ENCODE results near the gene TRH.

TRH gene

GRCh38 chr3:129943020-129943419 is 31.5 kb upstream of the TRH start:
- Histone ChIP-seq H3K4me1 (ENCODE audit: control insufficient read depth in 1 of 2, insufficient read depth in 1 of 2, low read depth in 1 of 2, low read length in 1 of 2) (peaks cover 5 to 8% of the 10 kb centered on the region in 2 experiments), H3K4me3 (ENCODE audit: low read depth in 1 of 2, low read length in 1 of 2) (no peak overlapping the region), H3K27me3 (no peaks in the 10 kb centered on the region), H3K27ac (no peak overlapping the region), H3K36me3 (no peaks in the 10 kb centered on the region), H3K9me3 (no peaks in the 10 kb centered on the region)
- no peak for TF ChIP-seq CTCF (IDR thresholded peaks at IDR 0.05)

DNA sequence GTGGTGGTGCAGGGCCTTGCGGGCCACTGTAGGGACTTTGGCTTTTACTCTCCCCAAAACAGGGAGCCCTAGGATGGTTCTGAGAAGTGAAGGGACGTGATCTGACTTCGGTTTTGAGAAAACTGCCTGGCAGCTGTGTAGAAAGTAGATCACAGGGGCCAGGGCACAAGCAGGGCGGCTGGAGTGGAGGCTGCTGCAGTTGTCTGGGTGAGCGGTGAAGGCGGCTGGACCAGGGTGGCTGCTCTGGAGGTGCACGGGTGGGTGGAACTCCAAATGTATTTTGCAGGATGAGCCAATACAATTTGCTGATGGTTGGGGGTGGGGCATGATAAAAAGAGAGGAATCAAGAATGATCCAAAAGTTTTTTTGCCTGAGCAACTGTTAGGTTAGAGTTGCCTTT is 29.8 kb upstream of the TRH start:
- Histone ChIP-seq H3K9me3 (no peaks in the 10 kb centered on the region), H3K36me3 (no peaks in the 10 kb centered on the region), H3K27me3 (no peaks in the 10 kb centered on the region), H3K27ac (no peak overlapping the region), H3K4me1 (ENCODE audit: control insufficient read depth in 1 of 2, insufficient read depth in 1 of 2, low read depth in 1 of 2, low read length in 1 of 2) (peaks cover 5 to 8% of the 10 kb centered on the region in 2 experiments), H3K4me3 (ENCODE audit: low read depth in 1 of 2, low read length in 1 of 2) (no peak overlapping the region)
- TF ChIP-seq CTCF (IDR thresholded peaks at IDR 0.05): no peak

DNA sequence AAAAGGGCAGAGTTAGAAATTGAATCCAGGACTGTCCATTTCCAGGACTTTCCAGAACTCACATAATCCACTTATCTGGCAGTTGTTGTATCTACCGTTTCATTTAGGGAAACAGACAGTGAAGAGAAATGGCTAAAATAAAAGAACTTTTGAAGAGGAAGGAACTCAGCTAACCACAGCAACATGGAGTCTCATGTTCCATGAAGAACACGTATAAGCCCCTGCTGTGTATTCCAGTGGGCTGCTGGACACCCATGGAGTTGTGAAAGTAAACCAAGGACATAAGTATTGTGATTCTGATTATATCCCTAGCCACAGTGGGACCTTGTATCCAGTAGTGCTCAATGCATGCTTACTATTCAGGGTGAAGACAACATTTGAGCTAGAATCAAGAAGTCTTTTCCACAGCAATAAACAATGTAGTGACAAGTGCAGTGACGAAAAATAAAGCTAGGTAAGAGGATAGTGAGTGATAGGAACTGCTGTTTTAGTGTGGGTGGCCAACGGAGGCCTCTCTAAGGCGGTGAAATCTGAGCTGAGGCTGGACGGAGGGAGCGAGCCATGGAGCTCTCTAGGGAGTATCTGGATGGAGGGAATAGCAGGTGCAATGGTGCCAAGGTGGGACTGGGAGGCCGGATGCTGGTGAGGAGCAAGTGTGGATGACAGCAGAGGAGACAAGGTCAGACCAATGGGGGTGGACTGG is 26.8 kb upstream of the TRH start:
- no peak for TF ChIP-seq CTCF (IDR thresholded peaks at IDR 0.05)

GRCh38 chr3:129950318-129951046 is 24.0 kb upstream of the TRH start:
- no peak for TF ChIP-seq CTCF (IDR thresholded peaks at IDR 0.05)
- H3K36me3 ChIP-seq: no peaks in the 10 kb centered on the region
- H3K27me3 ChIP-seq: no peaks in the 10 kb centered on the region

More for the DNA sequence above, 26.8 kb upstream of the TRH start:
- Histone ChIP-seq H3K9me3 (no peaks in the 10 kb centered on the region), H3K4me3 (ENCODE audit: low read depth in 1 of 2, low read length in 1 of 2) (no peak overlapping the region), H3K4me1 (ENCODE audit: control insufficient read depth in 1 of 2, insufficient read depth in 1 of 2, low read depth in 1 of 2, low read length in 1 of 2) (peaks cover 8 to 15% of the 10 kb centered on the region in 2 experiments), H3K27ac (no peak overlapping the region), H3K27me3 (no peaks in the 10 kb centered on the region), H3K36me3 (no peaks in the 10 kb centered on the region)

DNA sequence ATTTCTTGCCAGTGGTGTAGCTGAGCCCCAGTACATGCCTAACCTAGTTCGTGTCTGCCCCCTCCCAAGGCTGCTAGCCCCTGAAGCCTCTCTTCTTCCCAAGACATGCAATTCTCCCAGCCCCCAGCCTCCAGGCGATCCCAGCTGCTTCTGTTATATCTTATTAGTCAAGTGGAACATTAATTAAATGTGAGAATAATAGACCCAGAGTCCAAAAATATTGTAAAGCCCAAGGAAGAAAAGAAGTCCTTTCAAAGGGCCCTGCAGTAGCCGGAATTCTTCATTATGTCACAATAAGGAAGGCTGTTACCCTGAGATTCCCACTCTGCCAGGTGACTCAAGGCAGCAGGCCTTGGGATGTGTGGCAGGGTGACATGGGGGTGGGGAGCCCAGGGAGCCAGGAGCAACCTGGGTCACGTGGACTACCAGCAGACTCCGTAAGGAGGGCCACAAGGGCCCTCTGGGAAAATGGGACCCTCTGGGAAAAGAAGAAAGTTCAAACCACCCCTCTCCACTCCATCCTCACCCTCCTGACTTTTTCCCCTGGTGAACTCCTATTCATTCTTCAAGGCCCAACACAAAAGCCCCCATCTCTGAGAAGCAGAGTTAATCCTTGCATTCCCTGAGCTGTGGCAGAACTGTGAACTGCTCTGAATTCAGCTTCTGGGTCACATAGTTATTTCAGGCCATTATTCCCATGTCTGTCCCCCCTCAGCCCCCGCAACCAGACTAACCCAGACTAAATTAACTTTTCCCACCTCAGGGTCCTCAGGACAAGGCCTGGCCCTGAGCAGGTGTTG is 21.8 kb upstream of the TRH start:
- Histone ChIP-seq H3K4me3 (ENCODE audit: low read depth in 1 of 2, low read length in 1 of 2) (no peak overlapping the region), H3K27ac (no peak overlapping the region), H3K27me3 (no peaks in the 10 kb centered on the region), H3K4me1 (ENCODE audit: control insufficient read depth in 1 of 2, insufficient read depth in 1 of 2, low read depth in 1 of 2, low read length in 1 of 2) (peaks cover 24% of the 10 kb centered on the region in 2 experiments), H3K36me3 (no peaks in the 10 kb centered on the region), H3K9me3 (no peaks in the 10 kb centered on the region)
- TF ChIP-seq CTCF (IDR thresholded peaks at IDR 0.05): no peak

More at GRCh38 chr3:129950318-129951046, 24.0 kb upstream of the TRH start:
- H3K27ac ChIP-seq: no peak overlapping the region
- peaks cover 27 to 29% of the 10 kb centered on the region in 2 experiments for H3K4me1 ChIP-seq (ENCODE audit: control insufficient read depth in 1 of 2, insufficient read depth in 1 of 2, low read depth in 1 of 2, low read length in 1 of 2)
- no peaks in the 10 kb centered on the region for H3K9me3 ChIP-seq
- H3K4me3 ChIP-seq (ENCODE audit: low read depth in 1 of 2, low read length in 1 of 2): no peak overlapping the region

All from neutrophil (primary cell).